Measurements from ENCODE around the gene C18orf54.
"Not testable (repeated sequence)": the region's sequence is repeated elsewhere in the genome, so short reads cannot be mapped to it uniquely, and the experiment has no call there.

Gene C18orf54
- 0.95 to 9.9 (median 4.1) reads per million in 18 experiments for total RNA-seq

- DNase-seq, result peak; percentile 91
Measured at GRCh38 chr18:54357660-54358494, at the start of gene C18orf54, which contains the start of gene STARD6. Gene C18orf54 (plus strand): TSS chr18:54357906. CDS start chr18:54360573, 2,667 bp downstream. Gene STARD6 (minus strand): TSS chr18:54357858. CDS start chr18:54354573, 3,285 bp downstream.

GRCh38 chr18:54309564-54309963 is 48.1 kb upstream of the C18orf54 start:
- DNase-seq, result not testable (repeated sequence)

GRCh38 chr18:54316071-54316820 is 41.5 kb upstream of the C18orf54 start:
- peak in 1 of 2 donors; percentile 32 for DNase-seq

GRCh38 chr18:54323561-54323960 is 34.1 kb upstream of the C18orf54 start:
- no peak for DNase-seq

- DNase-seq, result no peak
Measured at GRCh38 chr18:54323970-54324369, 33.7 kb upstream of the C18orf54 start.

- no peak for DNase-seq
Measured at GRCh38 chr18:54327818-54328217, 29.9 kb upstream of the C18orf54 start.

- DNase-seq, result no peak
Measured at GRCh38 chr18:54329787-54330186, 27.9 kb upstream of the C18orf54 start.

DNA sequence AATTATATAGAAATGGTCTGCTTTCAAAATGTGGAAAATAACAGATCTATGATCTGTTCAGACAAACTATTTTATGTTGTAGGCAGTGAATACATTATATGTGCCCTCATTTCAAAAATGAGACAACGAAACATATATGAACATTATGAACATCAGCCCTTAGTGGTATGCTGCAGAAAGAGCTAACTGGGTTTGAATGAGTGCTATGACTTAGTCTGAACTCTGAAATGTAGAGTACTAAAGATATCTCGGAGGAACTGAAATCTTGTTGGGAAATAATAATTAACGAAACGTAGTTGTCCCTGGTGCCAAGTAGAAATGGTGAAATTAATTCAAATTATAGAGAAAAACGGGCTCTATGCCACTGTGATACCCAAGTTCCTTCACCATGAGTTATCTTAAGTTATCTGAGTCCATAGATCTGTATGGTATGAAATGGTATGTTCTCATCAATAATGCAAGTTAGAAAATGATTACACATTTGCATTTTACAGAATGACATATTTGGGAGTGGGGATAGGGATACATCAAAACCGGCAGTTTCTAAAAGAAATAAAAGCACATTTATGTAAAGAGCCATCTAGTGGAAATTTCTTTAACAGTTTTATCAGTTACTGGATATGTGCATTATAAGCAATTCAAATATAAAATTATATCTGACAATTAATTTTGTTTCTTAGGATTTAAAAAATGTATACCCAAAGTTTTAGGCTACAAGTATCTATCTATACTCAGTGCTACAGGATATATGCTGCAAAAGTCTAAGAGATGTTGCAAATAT is 26.7 kb upstream of the C18orf54 start:
- no peak for DNase-seq

GRCh38 chr18:54335638-54336173 is 22.0 kb upstream of the C18orf54 start:
- DNase-seq, result no peak

DNA sequence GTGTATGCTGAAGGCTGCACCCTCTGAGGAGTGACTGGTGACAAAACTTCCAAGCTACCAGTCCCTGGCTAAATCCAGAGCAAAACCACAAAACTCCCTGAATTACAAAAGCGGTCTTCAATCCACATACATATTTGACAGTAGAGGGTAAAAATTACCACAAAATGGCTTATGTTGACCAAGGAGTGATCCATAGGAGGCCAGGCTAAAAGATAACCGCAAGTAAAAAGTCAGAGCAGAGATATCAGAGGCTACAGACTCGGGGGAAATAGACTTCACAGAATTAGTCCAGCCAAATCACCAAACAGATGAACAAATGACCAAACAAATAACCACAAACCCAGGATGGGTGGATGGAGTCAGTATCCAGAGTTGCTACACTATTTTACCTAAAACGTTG is 19.5 kb upstream of the C18orf54 start:
- no peak for DNase-seq

GRCh38 chr18:54351186-54351585 is 6.5 kb upstream of the C18orf54 start:
- DNase-seq, result no peak

DNA sequence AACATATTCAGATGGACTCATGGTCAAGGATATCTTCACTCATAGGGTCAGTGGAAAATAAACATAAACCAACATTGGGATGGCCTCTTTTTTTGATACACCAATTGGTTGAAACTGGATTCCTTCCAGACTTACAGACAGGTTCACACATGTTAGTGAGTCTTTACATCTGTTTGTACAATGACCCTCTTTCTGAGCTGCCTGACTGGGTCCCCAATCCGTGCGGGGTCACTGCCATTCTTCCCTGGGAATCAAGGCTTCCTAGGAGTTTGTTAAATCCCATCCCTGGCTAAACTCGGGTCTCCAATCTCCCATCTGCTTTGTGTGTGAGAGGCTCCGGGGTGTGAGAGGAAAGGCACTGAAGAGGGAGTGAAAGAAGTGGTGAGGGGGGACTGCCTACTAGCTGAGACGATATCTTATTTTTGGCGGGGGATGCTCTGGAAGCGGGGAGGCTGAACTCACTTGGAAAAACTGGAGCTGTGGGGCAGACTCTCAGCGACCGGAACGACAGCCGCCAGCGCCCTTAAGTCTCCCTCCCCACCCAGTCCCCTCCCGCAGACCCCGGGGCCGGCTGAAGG is 535 bp upstream of the C18orf54 start:
- DNase-seq, result no peak

- peak in 1 of 2 donors; percentile 9 for DNase-seq
Measured at GRCh38 chr18:54358495-54359040, 862 bp downstream of the C18orf54 start.

GRCh38 chr18:54359233-54359632 is 1.5 kb downstream of the C18orf54 start:
- DNase-seq, result no peak

DNA sequence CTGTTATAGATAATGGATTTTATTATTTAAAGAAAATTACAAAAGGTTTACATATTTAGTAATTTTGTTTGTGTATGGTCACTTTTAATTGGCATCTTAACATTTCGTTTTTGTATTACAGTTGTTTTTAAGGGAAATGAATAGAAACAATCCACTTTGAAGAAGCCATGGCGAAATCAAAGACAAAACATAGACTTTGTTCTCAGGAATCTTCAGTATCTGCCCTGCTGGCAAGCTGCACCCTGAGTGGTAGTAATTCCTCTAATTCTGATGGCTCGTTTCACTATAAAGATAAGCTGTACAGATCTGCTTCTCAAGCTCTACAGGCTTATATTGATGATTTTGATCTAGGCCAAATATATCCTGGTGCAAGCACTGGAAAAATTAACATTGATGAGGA is 2.7 kb downstream of the C18orf54 start:
- no peak for DNase-seq

DNA sequence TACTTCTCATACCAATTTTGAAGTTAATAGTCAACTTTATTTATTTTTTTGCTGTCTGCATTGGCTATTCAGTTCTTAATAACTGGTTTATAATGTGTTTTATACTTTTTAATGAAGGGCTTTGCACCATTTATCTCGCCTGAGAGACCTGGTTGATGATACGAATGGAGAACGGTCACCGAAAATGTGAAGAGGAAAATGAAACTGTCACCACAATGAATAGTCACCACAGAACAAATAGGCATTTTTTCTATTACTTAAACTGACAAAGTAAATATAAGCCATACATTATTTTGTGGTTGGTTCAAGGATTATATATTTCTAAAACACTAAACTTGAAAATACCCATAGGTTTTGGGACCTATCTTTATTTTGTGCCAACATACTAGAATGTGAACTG is 20.4 kb downstream of the C18orf54 start:
- no peak for DNase-seq

DNA sequence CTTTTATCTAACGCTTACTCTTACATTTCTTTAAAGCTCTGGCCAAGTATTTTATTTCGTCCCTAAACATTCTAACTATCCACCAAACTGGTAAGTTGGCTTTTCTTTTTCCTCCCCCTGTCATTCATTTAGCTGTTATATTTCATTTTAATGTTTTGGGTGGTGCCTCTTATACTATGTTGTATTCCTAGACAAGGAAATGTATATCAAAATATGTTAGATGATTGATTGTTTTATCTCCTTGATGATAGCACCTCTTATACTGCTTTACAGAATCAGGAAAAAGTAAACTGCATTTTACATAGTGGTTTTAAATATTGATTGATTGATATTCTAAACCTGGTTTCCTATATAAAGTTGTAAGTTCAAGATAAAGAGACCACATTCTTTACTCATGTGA is 23.9 kb downstream of the C18orf54 start:
- no peak for DNase-seq

DNA sequence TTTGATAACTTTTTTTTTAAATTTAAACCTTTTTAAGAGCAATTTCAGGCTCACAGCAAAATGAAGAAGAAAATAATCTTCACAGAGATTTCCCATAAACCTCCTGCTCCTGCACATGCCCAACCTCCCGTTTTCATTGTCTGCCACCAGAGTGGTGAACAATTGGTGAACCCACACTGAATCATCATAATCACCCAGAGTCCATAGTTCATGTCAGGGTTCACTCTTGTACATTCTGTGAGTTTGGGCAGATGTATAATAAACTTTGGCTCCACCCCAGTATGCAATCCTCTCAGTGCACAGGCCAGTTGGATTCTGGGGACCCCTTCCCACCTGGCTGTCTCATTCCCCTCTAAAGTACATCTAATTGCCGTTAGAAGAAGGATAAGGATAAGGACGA is 24.4 kb downstream of the C18orf54 start:
- no peak for DNase-seq

DNA sequence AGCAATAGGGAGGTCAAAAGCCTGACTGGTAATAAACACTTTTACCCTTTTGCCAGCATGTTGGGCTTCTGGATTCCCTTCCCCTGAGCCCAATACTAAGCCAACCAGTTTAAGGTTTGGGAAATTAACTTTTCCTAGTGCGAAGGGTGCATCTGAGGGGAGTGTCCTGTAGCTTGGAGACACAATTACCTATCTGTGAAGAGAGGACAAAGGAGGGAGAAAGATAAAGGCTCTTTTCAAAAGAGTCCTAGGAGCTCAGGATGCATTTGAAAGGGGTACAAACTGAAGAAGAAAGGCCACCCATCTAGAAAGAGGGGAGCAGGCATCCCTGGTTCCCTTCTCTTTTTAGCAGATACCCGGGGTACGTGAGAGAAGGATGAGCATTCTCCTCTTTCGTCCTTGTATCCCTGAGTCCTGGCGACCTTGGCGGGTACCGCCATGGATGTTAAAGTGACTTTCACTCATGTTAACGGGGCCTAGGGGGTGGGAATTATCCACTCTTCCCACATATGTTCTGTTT is 25.1 kb downstream of the C18orf54 start:
- no peak for DNase-seq

- no peak for DNase-seq
Measured at GRCh38 chr18:54386043-54386442, 28.3 kb downstream of the C18orf54 start.

DNA sequence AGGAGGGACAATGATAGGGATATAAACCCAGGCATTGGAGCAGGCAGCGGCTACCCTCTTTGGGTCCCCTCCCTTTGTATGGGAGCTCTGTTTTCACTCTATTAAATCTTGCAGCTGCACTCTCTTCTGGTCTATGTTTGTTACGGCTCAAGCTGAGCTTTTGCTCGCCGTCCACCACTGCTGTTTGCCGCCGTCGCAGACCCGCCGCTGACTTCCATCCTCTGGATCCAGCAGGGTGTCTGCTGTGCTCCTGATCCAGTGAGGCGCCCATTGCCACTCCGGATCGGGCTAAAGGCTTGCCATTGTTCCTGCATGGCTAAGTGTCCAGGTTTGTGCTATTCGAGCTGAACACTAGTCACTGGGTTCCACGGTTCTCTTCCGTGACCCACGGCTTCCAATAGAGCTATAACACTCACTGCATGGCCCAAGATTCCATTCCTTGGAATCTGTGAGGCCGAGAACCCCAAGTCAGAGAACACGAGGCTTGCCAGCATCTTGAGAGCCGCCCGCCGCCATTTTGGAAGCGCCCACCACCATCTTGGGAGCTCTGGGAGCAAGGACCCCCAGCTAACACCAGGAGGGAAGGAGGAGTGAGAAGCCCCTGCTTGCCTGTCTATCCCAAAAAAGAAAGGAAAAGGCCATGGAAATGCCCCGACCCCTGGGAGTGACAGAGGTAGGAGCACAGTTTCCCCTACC is 29.2 kb downstream of the C18orf54 start:
- not testable (repeated sequence) for DNase-seq

Measured in inflammatory macrophage (primary cell).